ENCODE measurements around the gene PXYLP1. TPM values are rescaled to one million over a fixed set of nuclear protein-coding genes. Genes with fewer than 3 reads are reported as not detected.

Gene PXYLP1
- total RNA-seq, 1 experiment from 2014 or later = 9.7 TPM

DNA sequence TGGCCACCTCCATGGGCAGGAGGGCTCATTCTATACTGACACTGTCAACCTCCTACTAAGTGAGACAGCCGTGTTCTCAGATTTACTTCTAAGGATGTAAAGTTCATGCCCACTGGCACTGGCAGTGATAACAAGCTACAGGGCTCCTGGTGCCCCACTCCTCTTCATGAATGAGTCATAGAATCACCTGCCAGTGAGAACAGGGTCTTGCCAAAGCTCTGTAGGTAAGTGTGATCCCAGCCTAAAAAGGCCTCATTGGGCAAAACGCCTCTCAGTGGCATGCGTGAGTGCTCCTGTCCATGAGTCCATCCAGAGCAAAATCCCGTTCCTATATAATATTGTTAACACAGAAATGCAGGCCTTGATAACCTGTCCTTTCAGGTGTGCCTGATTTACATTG, 17.4 kb downstream of the PXYLP1 start:
- DNase-seq (ENCODE audit: low spot score) = no peak

DNA sequence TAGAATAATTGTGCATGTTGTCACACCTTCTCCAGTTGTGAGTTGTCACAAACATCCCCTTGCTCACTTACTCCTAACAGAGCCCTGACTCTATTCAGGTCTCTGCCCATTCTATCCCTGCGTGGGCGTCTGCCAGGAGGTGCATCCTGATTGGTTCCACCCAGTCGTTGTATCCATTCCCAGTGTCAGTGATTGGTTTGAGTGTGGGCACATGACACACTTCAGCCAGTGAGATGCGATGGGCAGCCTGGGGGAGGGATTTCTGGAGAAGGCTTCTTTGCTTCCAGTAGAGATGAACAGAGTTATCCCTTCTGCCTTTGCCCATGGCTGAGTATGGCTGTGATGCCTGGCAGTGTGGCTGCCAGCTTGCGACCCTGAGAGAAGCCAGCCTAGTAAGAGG, 18.7 kb downstream of the PXYLP1 start:
- DNase-seq (ENCODE audit: low spot score) = no peak

DNA sequence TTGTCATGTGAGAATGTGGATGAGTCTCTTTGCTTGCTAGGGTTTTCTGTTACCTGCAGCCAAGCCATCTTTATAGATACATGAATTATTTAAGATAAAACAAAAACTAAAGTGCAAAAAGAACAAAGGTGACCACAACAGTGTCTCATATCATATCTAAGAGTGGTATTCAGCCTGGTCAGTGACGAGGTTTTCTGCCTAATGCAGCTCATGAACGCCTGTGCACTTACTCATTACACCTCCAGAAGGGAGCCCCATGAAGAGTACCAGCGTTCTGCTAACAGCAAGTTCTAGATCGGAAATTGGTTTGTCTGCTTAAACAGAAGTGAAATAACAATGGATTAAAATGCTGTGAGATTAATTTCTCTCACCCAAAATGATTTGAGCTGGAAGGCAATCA, 19.2 kb downstream of the PXYLP1 start:
- DNase-seq (ENCODE audit: low spot score) = no peak

DNA sequence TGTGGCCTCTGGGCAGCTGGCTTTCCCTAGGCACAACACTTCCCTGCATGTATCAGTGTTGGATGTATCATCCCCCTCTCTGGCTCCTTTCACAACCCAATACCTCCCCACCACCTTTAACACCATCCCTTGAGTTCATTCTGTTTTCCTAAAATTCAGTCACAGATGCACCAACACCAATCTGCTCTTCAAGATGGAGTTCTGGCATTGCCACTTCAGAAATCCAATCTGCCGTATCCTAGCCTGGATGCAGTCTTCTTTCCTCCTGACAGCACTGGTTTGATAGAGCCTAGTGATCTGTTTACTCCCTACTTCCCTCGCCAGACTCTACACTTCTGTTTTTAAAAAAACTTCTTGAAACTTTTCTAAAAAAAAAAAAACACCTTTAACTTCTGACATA, 21.7 kb downstream of the PXYLP1 start:
- no peak for DNase-seq (ENCODE audit: low spot score)

DNA sequence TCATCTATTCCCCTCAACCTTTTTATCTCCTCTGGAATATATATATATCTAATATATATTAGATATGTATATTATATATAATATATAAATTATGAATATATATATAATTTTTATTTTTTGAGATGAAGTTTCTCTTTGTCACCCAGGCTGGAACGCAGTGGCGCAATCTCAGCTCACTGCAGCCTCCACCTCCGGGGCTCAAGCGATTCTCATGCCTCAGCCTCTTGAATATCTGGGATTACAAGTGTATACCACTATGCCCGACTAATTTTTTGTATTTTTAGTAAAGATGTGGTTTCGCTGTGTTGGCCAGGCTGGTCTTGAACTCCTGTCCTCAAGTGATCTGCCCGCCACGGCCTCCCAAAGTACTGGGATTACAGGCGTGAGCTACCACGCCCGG, 22.2 kb downstream of the PXYLP1 start:
- DNase-seq (ENCODE audit: low spot score) = no peak

DNA sequence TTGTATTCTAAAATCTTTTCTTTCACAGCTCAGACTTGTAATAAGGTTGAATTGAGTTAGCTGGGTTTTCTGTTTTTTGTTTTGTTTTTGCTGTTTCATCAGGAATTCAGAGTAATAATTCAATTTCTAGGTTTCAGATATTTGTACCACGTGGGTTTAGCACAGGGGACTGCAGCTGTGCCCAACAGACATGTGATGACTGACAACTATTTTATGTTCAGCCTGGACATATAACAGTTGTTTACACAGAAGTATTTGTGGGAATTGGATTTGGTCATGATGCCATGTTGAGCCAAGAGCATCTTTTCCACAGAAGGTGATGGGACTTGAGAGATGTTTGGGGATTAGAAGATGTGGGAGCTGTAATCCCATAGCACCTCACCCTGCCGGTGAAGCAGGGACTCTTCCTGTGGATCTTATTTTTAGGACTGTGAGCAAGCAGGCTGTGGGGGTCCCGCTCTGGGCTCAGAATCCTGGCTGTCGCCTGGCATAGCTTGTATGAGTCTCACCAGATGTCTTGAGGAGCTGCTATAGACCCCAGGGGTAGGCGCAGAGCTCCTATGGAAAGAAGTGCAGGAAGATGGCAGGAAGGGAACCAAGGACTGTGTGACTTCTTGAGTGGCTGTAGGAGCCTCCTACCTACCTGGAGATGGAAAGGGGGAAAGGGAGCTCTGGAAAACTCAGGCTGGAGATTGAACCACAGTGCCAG, 23.7 kb downstream of the PXYLP1 start:
- DNase-seq (ENCODE audit: low spot score) = no peak

DNA sequence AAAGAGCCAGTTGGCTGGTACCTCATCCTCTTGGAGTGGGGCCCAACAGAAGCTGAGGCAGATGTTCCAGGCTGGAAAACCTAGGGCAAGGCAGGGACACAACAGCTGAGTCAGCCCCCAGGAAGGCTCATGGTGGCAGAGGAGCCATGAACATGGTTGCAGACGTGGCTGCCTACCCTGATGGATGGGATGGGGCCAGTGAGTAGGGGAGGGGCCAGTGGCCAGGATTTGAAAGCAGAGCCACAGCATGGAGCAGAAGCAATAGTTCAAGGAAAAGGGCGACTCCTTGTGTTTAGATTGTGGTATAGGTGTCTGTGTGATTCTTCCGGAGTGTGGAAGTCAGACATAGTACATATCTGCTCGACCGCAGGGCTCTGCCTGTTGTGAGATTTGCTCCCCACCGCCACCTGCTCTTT, 24.2 kb downstream of the PXYLP1 start:
- peak; percentile 56 for DNase-seq (ENCODE audit: low spot score)

DNA sequence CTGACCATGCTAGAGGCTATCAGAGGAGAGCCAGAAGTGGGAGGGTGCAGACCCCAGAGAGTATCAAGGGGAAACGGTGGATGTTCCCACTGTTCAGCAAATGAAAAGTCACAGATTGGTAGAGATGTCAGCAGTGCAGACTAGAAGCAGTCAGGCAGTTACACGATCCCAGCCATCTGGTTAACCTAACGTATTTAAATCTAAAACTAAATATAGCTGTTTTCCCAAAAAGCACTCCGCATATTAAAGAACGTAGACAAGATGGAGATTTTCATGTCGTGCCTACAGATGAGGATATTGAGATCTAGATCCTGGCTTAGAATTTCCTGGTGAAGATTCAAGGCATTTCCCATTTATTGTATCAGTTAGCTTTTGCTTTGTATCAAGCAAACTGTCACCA, 25.2 kb downstream of the PXYLP1 start:
- DNase-seq (ENCODE audit: low spot score) = no peak

DNA sequence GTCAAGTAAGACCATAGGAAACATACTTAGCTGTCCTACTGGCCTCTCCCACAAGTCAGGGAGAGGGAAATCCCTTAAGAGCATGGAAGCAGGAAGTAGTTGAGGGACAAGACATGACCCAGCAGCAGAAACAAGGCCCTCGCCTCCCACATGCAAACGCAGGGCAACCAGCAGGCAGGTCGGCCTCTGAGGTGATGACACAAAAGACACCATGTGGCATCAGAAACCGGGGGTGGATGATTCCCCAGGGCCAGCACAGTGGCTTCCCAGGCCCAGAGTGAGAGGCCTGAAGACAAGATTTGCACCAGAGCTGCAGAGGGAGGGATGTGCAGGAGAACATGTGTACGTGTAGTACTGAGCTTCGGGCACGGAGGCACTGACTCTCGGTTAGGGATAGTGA, 26.3 kb downstream of the PXYLP1 start:
- DNase-seq (ENCODE audit: low spot score) = no peak

DNA sequence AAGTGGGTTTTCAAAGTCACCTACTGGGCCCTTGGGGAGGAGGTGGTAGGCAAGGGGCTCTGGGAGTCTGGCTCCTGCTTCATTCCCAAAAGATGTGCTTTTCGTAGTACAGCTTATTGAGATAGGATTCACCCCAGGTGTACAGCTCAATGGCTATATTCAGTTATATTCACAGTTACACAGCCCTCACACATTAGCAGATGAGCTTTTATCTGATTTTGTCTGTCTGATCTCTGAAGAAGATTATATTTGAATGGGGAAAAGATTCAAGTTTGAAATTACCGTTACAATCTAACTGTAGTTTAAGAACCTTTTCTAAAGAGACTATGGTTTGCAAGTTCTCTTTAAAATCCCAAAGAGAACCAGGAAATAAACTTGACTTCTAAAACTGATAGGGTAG, 27.3 kb downstream of the PXYLP1 start:
- no peak for DNase-seq (ENCODE audit: low spot score)

DNA sequence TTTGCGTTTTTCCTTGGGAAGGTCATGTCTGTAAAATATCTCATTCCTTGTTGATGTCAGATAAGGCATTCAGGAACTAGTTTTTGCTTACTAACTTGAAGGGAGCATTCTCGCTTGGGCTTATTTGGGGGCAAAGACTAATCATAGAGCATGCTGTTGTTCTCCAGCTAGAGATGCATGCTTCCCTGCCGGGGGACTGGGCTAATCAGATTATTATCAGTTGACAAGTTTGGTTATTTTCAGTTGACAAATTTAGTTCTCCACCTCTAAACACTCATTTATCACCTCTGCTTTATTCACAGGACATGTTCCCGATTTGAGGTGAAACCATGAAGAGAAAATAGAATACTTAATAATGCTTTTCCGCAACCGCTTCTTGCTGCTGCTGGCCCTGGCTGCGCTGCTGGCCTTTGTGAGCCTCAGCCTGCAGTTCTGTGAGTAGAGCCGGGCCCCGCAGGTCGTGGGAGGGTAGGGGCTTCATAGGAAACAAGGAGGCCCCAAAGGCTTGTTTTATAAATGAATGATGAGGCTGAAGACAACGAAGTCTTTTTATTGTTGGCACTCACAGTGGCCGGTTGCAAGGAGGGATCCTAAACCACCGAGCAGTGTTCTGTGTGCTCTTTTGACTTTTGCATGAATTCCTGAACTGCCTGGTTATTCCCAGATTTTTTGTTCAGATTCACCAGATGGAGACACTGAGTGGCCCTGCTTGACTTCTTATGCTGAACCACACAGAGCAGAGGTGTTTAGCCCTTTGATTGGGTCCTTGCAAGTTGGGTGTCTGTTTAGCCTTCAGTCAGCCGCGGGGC, 28.4 kb downstream of the PXYLP1 start:
- DNase-seq (ENCODE audit: low spot score) = no peak

DNA sequence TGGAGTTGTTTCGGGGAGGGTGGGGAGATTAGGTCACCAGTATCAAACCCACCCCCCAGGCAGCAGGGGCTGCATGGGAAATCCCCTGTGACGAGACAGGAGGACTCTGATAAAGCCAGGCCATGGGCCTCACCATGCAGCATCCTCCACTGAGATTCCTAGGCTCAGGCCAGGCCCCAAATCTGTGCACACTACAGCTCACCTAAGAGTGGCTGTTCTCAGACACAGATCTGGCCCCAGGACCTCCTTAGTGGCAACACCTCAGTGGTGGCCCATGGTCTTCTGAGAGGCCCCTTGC, 29.0 kb downstream of the PXYLP1 start:
- no peak for DNase-seq (ENCODE audit: low spot score)

DNA sequence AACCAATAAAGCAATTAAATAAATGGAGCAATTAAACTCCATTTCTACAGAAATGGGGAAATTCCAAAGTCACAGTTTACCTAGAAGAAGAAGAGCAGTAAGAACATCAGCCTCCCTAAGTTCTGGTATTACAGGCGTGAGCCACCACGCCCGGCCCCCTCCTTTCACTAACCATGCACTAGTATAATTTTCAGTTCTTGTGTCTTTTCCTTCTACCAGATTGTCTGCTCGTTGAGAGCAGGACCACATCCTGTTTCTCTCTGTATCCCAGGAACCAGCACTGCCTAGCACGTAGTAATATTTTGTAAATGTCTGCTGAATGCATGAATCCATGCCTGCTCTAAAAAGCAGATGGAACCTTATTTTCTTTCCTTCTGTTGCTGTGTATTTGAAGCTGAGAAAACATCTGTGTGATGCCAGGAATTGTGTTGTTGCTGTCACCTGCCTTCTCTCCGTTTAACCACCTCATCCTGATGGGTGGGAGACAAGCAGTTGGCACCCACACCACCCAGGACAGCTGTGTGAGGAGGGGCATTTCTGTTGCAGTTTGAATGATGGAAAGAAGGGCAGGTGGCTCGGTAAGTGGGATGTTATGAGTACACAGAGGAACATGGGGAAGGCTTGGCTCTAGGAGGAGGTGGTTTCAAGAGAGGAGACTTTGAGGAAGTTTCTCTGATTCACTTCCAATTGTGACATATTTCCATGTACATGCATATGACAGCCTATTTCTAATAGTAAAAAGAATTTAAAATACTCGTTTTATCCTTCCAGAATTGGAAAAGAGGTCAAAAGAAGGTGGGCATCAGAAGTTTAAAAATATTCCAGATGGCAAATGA, 30.1 kb downstream of the PXYLP1 start:
- no peak for DNase-seq (ENCODE audit: low spot score)

DNA sequence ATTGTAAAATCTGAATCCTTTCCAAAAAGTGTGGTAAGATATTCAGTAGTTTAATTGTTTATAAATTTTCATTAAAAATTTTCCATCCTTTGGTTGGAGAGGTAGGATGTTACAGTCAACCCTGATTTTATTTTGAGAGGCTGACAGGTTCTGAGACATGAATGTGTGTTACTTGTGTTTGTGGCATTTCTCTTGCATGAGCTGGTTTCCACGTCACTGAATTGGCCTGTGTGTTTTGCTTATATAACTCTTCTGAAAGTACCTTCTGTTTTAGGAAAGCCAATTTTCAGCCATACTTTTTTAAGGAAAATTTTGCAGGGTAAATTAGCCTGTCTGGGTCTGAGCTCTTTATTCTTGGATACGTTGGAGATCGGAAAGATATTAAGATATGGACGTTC, 30.7 kb downstream of the PXYLP1 start:
- DNase-seq (ENCODE audit: low spot score) = no peak

DNA sequence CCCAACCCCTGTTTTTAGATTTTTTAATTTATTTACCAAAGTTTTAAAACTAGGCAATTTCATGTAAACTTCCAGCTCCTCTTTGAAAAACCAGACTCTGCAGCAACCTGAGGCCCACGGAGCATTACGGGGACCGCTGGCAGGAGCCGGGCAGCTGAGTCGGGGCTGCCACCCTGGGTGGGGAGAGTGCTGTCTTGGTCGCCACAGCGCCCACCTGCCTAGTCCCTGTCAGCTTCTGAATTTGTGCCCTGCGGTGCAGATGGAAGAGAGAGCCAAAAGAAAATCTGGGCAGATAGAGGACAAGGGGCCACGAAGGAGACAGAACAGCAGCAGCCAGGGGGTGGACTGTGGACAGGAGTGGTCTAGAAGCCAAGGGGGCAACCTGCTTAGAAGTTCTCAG, 34.6 kb downstream of the PXYLP1 start:
- DNase-seq (ENCODE audit: low spot score) = no peak

DNA sequence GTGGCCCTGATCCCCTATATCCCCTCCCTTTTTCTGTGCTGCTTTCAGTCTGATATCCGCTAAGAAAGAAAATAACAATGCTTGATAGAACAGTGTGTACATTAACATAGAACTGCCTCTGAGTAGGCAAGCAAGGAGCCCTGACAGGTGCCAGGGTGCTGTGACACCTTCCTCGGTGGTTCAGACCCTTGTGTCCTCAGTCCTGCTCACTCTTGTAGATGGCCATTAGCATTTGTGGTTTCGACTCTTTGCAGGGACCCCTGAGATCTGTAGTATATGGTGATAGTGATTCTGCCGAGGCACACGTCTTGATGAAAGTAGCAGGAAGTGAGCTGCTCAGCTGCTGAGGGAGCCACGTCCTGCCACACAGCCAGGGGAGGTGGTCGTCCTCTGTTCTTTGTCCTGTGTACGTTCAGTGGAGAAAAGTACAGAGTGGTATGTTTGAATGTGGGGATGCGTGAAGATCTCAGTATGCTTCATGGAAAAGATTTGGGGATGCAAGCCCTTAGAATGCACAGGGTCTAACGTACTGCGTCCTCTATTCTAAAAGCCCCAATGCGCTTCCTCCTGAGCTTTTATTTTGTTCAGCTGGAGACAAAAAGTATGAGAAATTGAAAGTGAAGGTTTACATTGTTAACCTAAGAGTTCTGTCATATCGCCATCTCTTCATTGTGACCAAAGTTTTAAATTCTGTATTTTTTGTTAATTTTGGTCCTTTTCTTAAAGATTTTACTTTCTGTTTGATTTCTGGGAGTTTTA, 35.4 kb downstream of the PXYLP1 start:
- DNase-seq (ENCODE audit: low spot score) = no peak

DNA sequence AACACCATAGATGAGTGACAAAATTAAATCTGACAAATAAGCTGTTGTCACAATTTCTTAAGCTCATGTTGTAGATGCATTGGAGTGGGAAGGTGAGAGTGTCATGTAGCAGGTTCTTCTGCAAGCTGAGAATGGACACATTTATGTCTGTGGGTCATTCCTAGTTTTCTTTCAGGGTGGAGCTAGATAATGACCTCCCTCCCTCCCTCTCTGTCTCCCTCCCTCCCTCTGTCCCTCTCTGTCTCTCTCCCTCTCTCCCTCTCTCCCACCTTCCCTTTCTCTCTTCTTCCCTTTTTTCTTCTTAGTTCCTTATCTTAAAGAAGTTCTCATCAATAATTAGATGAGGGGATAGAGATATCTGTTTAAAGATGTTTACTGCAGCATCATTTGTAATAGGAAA, 36.0 kb downstream of the PXYLP1 start:
- DNase-seq (ENCODE audit: low spot score) = no peak

DNA sequence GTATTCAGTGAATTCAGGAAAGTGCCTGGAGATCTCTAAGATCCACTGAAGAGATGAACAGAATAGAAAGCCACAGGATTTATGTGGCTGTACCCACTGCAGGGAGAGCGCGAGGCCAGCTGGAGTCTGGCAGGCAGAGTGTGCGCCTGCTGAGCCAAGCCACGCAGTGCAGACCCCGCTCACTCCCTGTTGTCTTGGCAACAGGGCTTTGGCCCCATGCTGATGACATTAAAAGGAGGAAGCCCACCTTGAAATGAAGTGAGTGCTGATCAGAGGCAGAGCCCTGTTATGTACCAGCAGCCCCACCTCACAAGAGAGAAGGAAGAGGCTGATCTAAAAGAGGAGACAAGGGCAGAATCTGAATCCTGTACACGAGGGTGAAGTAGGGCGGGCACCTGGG, 36.7 kb downstream of the PXYLP1 start:
- no peak for DNase-seq (ENCODE audit: low spot score)

DNA sequence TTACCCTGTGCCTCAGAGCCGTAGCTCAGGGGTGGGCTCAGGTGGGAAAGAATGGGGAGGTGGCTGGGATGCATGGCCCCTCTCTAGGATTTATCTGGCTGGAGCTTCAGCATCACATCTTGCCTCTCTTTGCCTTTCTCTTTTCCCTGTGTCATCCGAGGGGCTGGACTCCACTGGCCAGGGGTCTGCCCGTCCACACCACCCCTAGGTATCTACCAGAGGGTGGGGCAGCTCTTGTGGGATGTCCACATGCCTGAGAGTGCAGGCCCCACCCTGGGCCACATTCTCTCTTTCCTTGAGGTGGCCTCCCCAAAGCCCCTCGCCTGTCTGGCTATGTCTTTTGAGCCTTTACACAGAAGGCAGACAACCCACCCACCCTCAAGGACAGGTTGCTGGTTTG, 37.2 kb downstream of the PXYLP1 start:
- no peak for DNase-seq (ENCODE audit: low spot score)

DNA sequence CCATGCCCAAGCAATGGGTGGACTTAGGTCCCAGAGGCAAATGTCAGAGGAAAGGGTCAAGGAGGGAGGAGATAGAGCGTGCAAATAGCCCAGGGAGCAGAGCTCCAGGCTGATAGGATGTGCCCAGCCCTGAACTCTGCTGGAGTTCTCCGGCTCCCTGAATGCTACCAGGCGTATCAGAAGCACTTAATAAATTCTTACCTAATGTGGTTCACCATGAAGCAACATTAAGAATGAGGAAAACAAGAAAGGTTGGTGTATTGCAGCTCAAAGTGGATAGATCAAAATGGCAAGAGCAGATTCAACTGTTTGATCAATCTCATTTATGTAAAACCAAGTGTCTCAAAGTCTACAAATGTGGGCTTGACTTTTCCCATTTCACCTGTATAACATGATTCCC, 38.3 kb downstream of the PXYLP1 start:
- no peak for DNase-seq (ENCODE audit: low spot score)

DNA sequence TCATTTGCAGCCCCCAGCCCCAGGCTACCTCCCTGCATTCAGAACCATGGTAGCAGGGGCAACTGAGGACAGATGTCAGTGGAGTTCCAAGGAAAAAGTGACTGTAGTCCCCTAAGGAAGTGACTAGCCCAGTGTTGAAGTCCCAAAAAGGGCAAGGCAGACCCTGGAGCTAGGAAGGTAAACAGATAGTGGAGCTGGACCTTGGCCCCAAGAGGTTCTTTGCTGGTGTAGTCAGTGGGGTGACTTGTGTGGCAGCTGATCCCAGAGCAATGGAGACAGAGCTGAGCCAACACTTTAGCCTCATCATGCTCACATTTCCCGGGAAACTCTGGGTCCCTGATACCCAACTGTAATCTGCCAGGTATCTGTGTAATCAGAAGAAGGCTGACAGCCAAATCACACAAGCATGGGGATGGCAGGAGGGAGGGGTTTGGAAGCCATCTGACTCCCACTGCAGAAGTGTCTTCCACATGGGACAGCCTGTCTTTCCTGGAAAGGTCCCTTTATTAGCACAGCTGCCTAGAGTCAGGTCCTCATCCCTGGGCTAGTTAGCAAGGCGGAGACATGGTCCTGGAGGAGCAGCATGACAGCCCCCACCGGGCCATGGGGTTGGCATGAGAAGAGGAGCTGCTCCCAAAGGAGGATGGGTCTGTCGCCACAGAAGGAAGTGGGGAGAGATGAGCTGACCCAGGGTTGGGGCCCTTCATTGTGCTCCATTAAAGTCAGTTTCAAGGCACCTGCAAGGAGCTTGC, 39.8 kb downstream of the PXYLP1 start:
- DNase-seq (ENCODE audit: low spot score) = no peak
